ENCODE results near the gene TNS3. TPM values are rescaled to one million over a fixed set of nuclear protein-coding genes. Genes with fewer than 3 reads are reported as not detected.

Gene TNS3
- total RNA-seq, 1 experiment from 2014 or later: 9.5 TPM

GRCh38 chr7:47540053-47540386 lies 41.9 kb downstream of the TNS3 start:
- H4K5ac ChIP-seq (ENCODE audit: insufficient read length, low read depth, low read length): no peak overlapping the region
- H3K4me2 ChIP-seq (ENCODE audit: insufficient read depth, insufficient read length, low read length): no peak overlapping the region
- H3K4ac ChIP-seq (ENCODE audit: low read depth, low read length): no peak overlapping the region
- H3K23ac ChIP-seq (ENCODE audit: insufficient read length, low read depth, low read length): no peak overlapping the region
- no peak overlapping the region for H4K91ac ChIP-seq (ENCODE audit: insufficient read length, low read depth, low read length)
- peaks cover 4% of the 10 kb centered on the region; the same call in 1 of the 2 replicates for H3K4me1 ChIP-seq (ENCODE audit: insufficient read depth, low read length)
- no peak overlapping the region for H4K8ac ChIP-seq (replicated peaks; ENCODE audit: insufficient read length, low read depth, low read length)
- peaks cover 44 to 63% of the 10 kb centered on the region in 2 experiments for H3K4me1 Mint-ChIP-seq
- H2BK12ac ChIP-seq (ENCODE audit: insufficient read length, low read depth, low read length): no peak overlapping the region
- H2AK5ac ChIP-seq (ENCODE audit: insufficient read length, low read length): no peak overlapping the region
- no peak overlapping the region for H3K27ac Mint-ChIP-seq
- DNase-seq: no peak
- H3K27me3 Mint-ChIP-seq (ENCODE audit: low read depth): peaks cover 85% of the 10 kb centered on the region
- peaks cover 0 to 1% (median 0%) of the 10 kb centered on the region in 3 experiments; a peak in 2 of 7 replicates for H3K36me3 Mint-ChIP-seq (ENCODE audit: insufficient read depth in 1 of 3, low read depth in 3 of 3)
- H2BK20ac ChIP-seq (ENCODE audit: low read depth, low read length, poor library complexity, severe bottlenecking): no peak overlapping the region
- H3K23me2 ChIP-seq (ENCODE audit: insufficient read length, low read depth, low read length, poor library complexity, severe bottlenecking): peaks cover 11% of the 10 kb centered on the region
- H3K14ac ChIP-seq (ENCODE audit: insufficient read depth, low read length): no peak overlapping the region
- no peaks in the 10 kb centered on the region for H3K9me3 ChIP-seq (ENCODE audit: control insufficient read depth, low read depth, low read length)
- H3T11ph ChIP-seq (ENCODE audit: low read length): no peak overlapping the region
- peaks cover 3% of the 10 kb centered on the region; the same call in 1 of the 2 replicates for H3K27me3 ChIP-seq (ENCODE audit: insufficient read depth, low read length)
- no peak overlapping the region for H2BK15ac ChIP-seq (ENCODE audit: low read depth, low read length)
- no peaks in the 10 kb centered on the region for H3K9me3 Mint-ChIP-seq
- H3K79me2 ChIP-seq (ENCODE audit: insufficient read depth, low read length): no peaks in the 10 kb centered on the region; the same call in 1 of the 2 replicates
- no peak overlapping the region for H3K27ac ChIP-seq (ENCODE audit: insufficient read length, low read depth, low read length)
- H2BK5ac ChIP-seq (ENCODE audit: insufficient read length, low read length): no peak overlapping the region
- no peak overlapping the region for H3K4me3 Mint-ChIP-seq
- H3K79me1 ChIP-seq (ENCODE audit: insufficient read depth, low read depth, low read length, poor library complexity, severe bottlenecking): no peaks in the 10 kb centered on the region
- no CpG with 5 or more reads among the region's 4 CpGs for WGBS (ENCODE audit: extremely low coverage, insufficient read length, low lambda C conversion rate)
- no peak for TF ChIP-seq CTCF (conservative IDR thresholded peaks at IDR 0.05)
- no peak overlapping the region for H2BK120ac ChIP-seq (ENCODE audit: low read depth, low read length, poor library complexity, severe bottlenecking)
- H3K18ac ChIP-seq (ENCODE audit: insufficient read length, low read depth, low read length): no peak overlapping the region
- no peak overlapping the region for H3K56ac ChIP-seq (ENCODE audit: insufficient read length, low read depth, low read length)
- peaks cover 3% of the 10 kb centered on the region for H4K20me1 ChIP-seq (ENCODE audit: control insufficient read depth, insufficient read depth, insufficient read length)
- H3K9ac ChIP-seq (ENCODE audit: extremely low read depth, insufficient read length, low read length): no peak overlapping the region
- no peak overlapping the region for H2AFZ ChIP-seq (ENCODE audit: low read length)
